Liver (tissue), 9 donors: ENCODE measurements around the gene WIF1. TPM values are rescaled to one million over a fixed set of nuclear protein-coding genes. Genes with fewer than 3 reads are reported as not detected.

ENCODE experiments used
- DNase-seq: peaks from one replicate; pipeline ENCODE4 v3.0.0-alpha.2; 2017; ENCODE audit warnings: low spot score
- H3K27ac ChIP-seq, 2 donors: one replicate each; pipeline ENCODE4 v1.7.0; 2013; ENCODE audit warnings: inconsistent platforms in 2 of 2, low read length in 2 of 2, control low read depth in 1 of 2, low read depth in 1 of 2, mild to moderate bottlenecking in 1 of 2
- H3K27me3 ChIP-seq, 4 donors: one replicate each; pipeline versions ENCODE4 v1.6.1 to v1.7.0; 2013; ENCODE audit warnings: low read length in 3 of 4, inconsistent platforms in 1 of 4, mild to moderate bottlenecking in 1 of 4, moderate library complexity in 1 of 4; ENCODE audit not compliant: control insufficient read depth in 4 of 4, insufficient read depth in 4 of 4
- H3K36me3 ChIP-seq, 4 donors: one replicate each; pipeline versions ENCODE4 v1.6.1 to v1.7.0; 2013; ENCODE audit warnings: low read length in 3 of 4, mild to moderate bottlenecking in 3 of 4, low read depth in 1 of 4, moderate library complexity in 1 of 4; ENCODE audit not compliant: control insufficient read depth in 4 of 4, insufficient read depth in 3 of 4
- H3K4me1 ChIP-seq, 4 donors: one replicate each; pipeline versions ENCODE4 v1.6.1 to v1.7.0; 2013; ENCODE audit warnings: low read length in 3 of 4, mild to moderate bottlenecking in 3 of 4, moderate library complexity in 1 of 4; ENCODE audit not compliant: control insufficient read depth in 4 of 4, insufficient read depth in 4 of 4
- H3K4me3 ChIP-seq, 3 donors: one replicate each; pipeline versions ENCODE4 v1.6.1 to v1.7.0; 2013; ENCODE audit warnings: low read length in 3 of 3, control low read depth in 1 of 3, low read depth in 1 of 3, mild to moderate bottlenecking in 1 of 3
- H3K9ac ChIP-seq, 2 donors: one replicate each; pipeline ENCODE4 v1.7.0; 2013; ENCODE audit warnings: low read length in 2 of 2, mild to moderate bottlenecking in 2 of 2, moderate library complexity in 2 of 2, control low read depth in 1 of 2, low read depth in 1 of 2
- H3K9me3 ChIP-seq, 4 donors: one replicate each; pipeline versions ENCODE4 v1.6.1 to v1.7.0; 2013; ENCODE audit warnings: low read length in 3 of 4; ENCODE audit not compliant: control insufficient read depth in 4 of 4
- CTCF ChIP-seq: fragments of 150-350 bp; IDR thresholded peaks from 2 replicates; pipeline ENCODE4 v1.5.1; 2017; ENCODE audit warnings: improper control_type of control experiment, low read depth, low read length; ENCODE audit not compliant: missing input control
- EGR1 ChIP-seq, 2 donors: IDR thresholded peaks; 2 replicates each; pipeline ENCODE4 v1.6.1; 2016 to 2018; ENCODE audit warnings: antibody characterized with exemption in 2 of 2, low read depth in 2 of 2
- FOXA1 ChIP-seq: IDR thresholded peaks from 2 replicates; pipeline ENCODE4 v1.6.1; 2016; ENCODE audit warnings: antibody characterized with exemption
- FOXA2 ChIP-seq: IDR thresholded peaks from 2 replicates; pipeline ENCODE4 v1.6.1; 2016; ENCODE audit warnings: antibody characterized with exemption
- GABPA ChIP-seq, 2 donors: IDR thresholded peaks in 1 of 2; conservative IDR thresholded peaks in 1 of 2; 2 replicates each; pipeline ENCODE4 v1.6.1; 2016; ENCODE audit warnings: antibody characterized with exemption in 2 of 2, mild to moderate bottlenecking in 1 of 2, moderate library complexity in 1 of 2
- HNF4A ChIP-seq, 2 donors: conservative IDR thresholded peaks; 2 replicates each; pipeline ENCODE4 v1.6.1; 2016; ENCODE audit warnings: antibody characterized with exemption in 2 of 2, mild to moderate bottlenecking in 2 of 2
- HNF4G ChIP-seq: IDR thresholded peaks from 2 replicates; pipeline ENCODE4 v1.6.1; 2016; ENCODE audit warnings: antibody characterized with exemption
- JUND ChIP-seq, 2 donors: IDR thresholded peaks; 2 replicates each; pipeline ENCODE4 v1.6.1; 2016; ENCODE audit warnings: antibody characterized with exemption in 2 of 2
- NR2F2 ChIP-seq: IDR thresholded peaks from 2 replicates; pipeline ENCODE4 v1.6.1; 2016; ENCODE audit warnings: antibody characterized with exemption
- RAD21 ChIP-seq, 2 donors: IDR thresholded peaks; 2 replicates each; pipeline ENCODE4 v1.6.1; 2016; ENCODE audit warnings: antibody characterized with exemption in 2 of 2, mild to moderate bottlenecking in 2 of 2
- RXRA ChIP-seq, 2 donors: IDR thresholded peaks; 2 replicates each; pipeline ENCODE4 v1.6.1; 2017 to 2018; ENCODE audit warnings: antibody characterized with exemption in 2 of 2, mild to moderate bottlenecking in 1 of 2
- SP1 ChIP-seq: IDR thresholded peaks from 2 replicates; pipeline ENCODE4 v1.6.1; 2018; ENCODE audit warnings: antibody characterized with exemption, mild to moderate bottlenecking
- TAF1 ChIP-seq: conservative IDR thresholded peaks from 2 replicates; pipeline ENCODE4 v1.6.1; 2016; ENCODE audit warnings: antibody characterized with exemption, mild to moderate bottlenecking
- YY1 ChIP-seq: IDR thresholded peaks from 2 replicates; pipeline ENCODE4 v1.6.1; 2016; ENCODE audit warnings: antibody characterized with exemption, mild to moderate bottlenecking
- WGBS: extraction: QIAGEN DNeasy Blood & Tissue Kit; methylation state at CpG from one replicate; pipeline ENCODE4 v1.1.7; 2013; 5-methylcytosine and 5-hydroxymethylcytosine counted together
- polyA plus RNA-seq, 2 donors: library from polyadenylated mRNA; stranded (reverse) in 1 of 2; unstranded in 1 of 2; fragments of 200-250 nt in 1 of 2; fragments of >200 nt in 1 of 2; fragmentation: Nextera tagmentation in 1 of 2; extraction: Ambion mirVana in 1 of 2; gene quantifications; one replicate each; pipeline versions ENCODE4 v1.2.1 to v1.2.3, GENCODE V29; 2013 to 2015
- total RNA-seq, 2 donors: library from RNA; depleted of rRNA; stranded (reverse); fragments of >200 nt; gene quantifications; one replicate each; pipeline ENCODE4 v1.2.3, GENCODE V29; 2014
- TF ChIP-seq, protein P1 (sequence below): IDR thresholded peaks from 2 replicates; pipeline ENCODE4 v1.6.1; 2016; ENCODE audit warnings: antibody characterized with exemption
- TF ChIP-seq, protein P2 (sequence below): IDR thresholded peaks from 2 replicates; pipeline ENCODE4 v1.6.1; 2016; ENCODE audit warnings: antibody characterized with exemption
- TF ChIP-seq, protein P3 (sequence below): IDR thresholded peaks from 2 replicates; pipeline ENCODE4 v1.6.1; 2016; ENCODE audit warnings: antibody characterized with exemption, mild to moderate bottlenecking
- TF ChIP-seq, protein P4 (sequence below): IDR thresholded peaks from 2 replicates; pipeline ENCODE4 v1.6.1; 2016; ENCODE audit warnings: antibody characterized with exemption
- donor health status: healthy.
- donor health status: healthy.
- donor health status: healthy.
- donor health status: healthy.
- donor health status: healthy.

The WIF1 gene
- total and polyA plus RNA-seq, 4 donors: not detected

- TF ChIP-seq RXRA (IDR thresholded peaks at IDR 0.05) (no peak), RAD21 (IDR thresholded peaks at IDR 0.05) (no peak), SP1 (no peak)
- TF ChIP-seq, protein P1, sequence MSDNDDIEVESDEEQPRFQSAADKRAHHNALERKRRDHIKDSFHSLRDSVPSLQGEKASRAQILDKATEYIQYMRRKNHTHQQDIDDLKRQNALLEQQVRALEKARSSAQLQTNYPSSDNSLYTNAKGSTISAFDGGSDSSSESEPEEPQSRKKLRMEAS: no peak
- TF ChIP-seq, protein P2, sequence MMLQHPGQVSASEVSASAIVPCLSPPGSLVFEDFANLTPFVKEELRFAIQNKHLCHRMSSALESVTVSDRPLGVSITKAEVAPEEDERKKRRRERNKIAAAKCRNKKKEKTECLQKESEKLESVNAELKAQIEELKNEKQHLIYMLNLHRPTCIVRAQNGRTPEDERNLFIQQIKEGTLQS: no peak
Observed at GRCh38 chr12:65022960-65023359, 98.1 kb downstream of the WIF1 start (continued).

DNA sequence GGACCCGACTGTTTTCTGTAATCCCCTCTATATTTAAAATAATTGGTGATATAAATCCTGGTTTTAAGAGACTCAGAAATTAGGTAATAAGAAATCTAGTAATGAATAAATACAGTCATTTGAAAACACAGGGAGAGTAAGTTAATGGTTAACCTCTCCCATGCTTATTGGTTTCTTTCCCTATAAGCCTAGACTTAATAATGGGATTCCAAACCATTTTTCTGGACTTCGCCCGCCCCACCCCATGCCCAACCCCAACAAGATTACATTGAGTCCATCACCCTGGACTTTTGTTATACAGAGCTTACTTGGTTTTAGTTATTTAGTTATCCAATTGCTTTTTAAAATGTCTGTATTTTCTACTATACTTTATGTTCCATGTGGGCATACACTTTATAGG, 98.7 kb downstream of the WIF1 start:
- peaks cover 0 to 11% (median 0%) of the 10 kb centered on the region in 4 donors for H3K27me3 ChIP-seq
- TF ChIP-seq, protein P2: no peak
- TF ChIP-seq YY1 (no peak), FOXA1 (no peak), FOXA2 (no peak), TAF1 (no peak), HNF4G (no peak), HNF4A (conservative IDR thresholded peaks at IDR 0.05) (no peak), RXRA (IDR thresholded peaks at IDR 0.05) (no peak), SP1 (no peak), GABPA (IDR thresholded peaks at IDR 0.05 in 1 of 2, conservative IDR thresholded peaks at IDR 0.05 in 1 of 2) (no peak), NR2F2 (no peak), CTCF (no peak), RAD21 (IDR thresholded peaks at IDR 0.05) (no peak), EGR1 (IDR thresholded peaks at IDR 0.05; ENCODE audit: low read depth in 2 of 2) (no peak), JUND (IDR thresholded peaks at IDR 0.05) (no peak)
- TF ChIP-seq, protein P1: no peak
- TF ChIP-seq, protein P3, sequence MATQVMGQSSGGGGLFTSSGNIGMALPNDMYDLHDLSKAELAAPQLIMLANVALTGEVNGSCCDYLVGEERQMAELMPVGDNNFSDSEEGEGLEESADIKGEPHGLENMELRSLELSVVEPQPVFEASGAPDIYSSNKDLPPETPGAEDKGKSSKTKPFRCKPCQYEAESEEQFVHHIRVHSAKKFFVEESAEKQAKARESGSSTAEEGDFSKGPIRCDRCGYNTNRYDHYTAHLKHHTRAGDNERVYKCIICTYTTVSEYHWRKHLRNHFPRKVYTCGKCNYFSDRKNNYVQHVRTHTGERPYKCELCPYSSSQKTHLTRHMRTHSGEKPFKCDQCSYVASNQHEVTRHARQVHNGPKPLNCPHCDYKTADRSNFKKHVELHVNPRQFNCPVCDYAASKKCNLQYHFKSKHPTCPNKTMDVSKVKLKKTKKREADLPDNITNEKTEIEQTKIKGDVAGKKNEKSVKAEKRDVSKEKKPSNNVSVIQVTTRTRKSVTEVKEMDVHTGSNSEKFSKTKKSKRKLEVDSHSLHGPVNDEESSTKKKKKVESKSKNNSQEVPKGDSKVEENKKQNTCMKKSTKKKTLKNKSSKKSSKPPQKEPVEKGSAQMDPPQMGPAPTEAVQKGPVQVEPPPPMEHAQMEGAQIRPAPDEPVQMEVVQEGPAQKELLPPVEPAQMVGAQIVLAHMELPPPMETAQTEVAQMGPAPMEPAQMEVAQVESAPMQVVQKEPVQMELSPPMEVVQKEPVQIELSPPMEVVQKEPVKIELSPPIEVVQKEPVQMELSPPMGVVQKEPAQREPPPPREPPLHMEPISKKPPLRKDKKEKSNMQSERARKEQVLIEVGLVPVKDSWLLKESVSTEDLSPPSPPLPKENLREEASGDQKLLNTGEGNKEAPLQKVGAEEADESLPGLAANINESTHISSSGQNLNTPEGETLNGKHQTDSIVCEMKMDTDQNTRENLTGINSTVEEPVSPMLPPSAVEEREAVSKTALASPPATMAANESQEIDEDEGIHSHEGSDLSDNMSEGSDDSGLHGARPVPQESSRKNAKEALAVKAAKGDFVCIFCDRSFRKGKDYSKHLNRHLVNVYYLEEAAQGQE: no peak
- TF ChIP-seq, protein P4, sequence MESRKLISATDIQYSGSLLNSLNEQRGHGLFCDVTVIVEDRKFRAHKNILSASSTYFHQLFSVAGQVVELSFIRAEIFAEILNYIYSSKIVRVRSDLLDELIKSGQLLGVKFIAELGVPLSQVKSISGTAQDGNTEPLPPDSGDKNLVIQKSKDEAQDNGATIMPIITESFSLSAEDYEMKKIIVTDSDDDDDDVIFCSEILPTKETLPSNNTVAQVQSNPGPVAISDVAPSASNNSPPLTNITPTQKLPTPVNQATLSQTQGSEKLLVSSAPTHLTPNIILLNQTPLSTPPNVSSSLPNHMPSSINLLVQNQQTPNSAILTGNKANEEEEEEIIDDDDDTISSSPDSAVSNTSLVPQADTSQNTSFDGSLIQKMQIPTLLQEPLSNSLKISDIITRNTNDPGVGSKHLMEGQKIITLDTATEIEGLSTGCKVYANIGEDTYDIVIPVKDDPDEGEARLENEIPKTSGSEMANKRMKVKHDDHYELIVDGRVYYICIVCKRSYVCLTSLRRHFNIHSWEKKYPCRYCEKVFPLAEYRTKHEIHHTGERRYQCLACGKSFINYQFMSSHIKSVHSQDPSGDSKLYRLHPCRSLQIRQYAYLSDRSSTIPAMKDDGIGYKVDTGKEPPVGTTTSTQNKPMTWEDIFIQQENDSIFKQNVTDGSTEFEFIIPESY: no peak
- no peak overlapping the region for H3K4me3 ChIP-seq
- no peak overlapping the region for H3K9ac ChIP-seq
- WGBS: 65% methylated on average over 3 of the region's 3 CpGs
- H3K9me3 ChIP-seq: peaks cover 0 to 2% (median 0%) of the 10 kb centered on the region in 4 donors
- no peak for DNase-seq
- no peaks in the 10 kb centered on the region for H3K4me1 ChIP-seq
- no peak overlapping the region for H3K27ac ChIP-seq
- H3K36me3 ChIP-seq: no peaks in the 10 kb centered on the region
